IPS-18a (cell line): ENCODE results near the gene GPX2.
A peak's percentile ranks its signal among the peaks of the same experiment; 100 is the strongest.
"Not testable (repeated sequence)": the region's sequence is repeated elsewhere in the genome, so short reads cannot be mapped to it uniquely, and the experiment has no call there.

Experiments
- H3K27ac ChIP-seq: one replicate; pipeline ENCODE4 v1.5.1; 2013; ENCODE audit warnings: low read length
- H3K27me3 ChIP-seq: one replicate; pipeline ENCODE4 v1.6.1; 2013; ENCODE audit warnings: mild to moderate bottlenecking, low read length; ENCODE audit not compliant: control insufficient read depth, insufficient read depth
- H3K36me3 ChIP-seq: one replicate; pipeline ENCODE4 v1.6.1; 2013; ENCODE audit warnings: low read depth, low read length; ENCODE audit not compliant: control insufficient read depth
- H3K4me1 ChIP-seq: one replicate; pipeline ENCODE4 v1.6.1; 2013; ENCODE audit warnings: low read depth, low read length; ENCODE audit not compliant: control insufficient read depth
- H3K4me3 ChIP-seq: one replicate; pipeline ENCODE4 v1.5.1; 2013; ENCODE audit warnings: low read length
- H3K9ac ChIP-seq: one replicate; pipeline ENCODE4 v1.6.1; 2013; ENCODE audit warnings: mild to moderate bottlenecking, low read length, moderate library complexity
- H3K9me3 ChIP-seq: one replicate; pipeline ENCODE4 v1.6.1; 2013; ENCODE audit warnings: low read depth, low read length; ENCODE audit not compliant: control insufficient read depth

The GPX2 gene

DNA sequence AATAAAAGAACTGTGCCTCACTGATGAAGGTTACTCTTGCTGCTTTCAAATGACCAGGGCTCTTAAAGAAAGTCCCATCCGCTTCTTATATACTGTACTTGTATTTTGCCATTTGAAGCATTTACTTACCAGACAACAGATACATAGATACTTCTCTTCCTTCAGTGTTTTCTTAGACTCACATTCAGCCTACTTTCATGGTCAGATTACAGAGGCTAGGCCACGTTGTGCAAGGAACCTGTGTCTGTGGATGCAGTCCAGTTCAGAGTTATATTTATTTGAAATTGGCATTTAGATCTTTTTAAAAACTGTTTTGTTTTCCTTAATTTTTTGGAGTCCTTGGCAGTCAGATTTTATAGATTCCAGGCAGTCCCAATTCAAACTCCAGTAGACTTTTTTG lies 22.1 kb downstream of the GPX2 start:
- no peaks in the 10 kb centered on the region for H3K27me3 ChIP-seq
- H3K9ac ChIP-seq = no peak overlapping the region
- peaks cover 1% of the 10 kb centered on the region for H3K4me1 ChIP-seq
- no peak overlapping the region for H3K27ac ChIP-seq
- H3K36me3 ChIP-seq = peaks cover 18% of the 10 kb centered on the region
- no peak overlapping the region for H3K4me3 ChIP-seq
- no peaks in the 10 kb centered on the region for H3K9me3 ChIP-seq

DNA sequence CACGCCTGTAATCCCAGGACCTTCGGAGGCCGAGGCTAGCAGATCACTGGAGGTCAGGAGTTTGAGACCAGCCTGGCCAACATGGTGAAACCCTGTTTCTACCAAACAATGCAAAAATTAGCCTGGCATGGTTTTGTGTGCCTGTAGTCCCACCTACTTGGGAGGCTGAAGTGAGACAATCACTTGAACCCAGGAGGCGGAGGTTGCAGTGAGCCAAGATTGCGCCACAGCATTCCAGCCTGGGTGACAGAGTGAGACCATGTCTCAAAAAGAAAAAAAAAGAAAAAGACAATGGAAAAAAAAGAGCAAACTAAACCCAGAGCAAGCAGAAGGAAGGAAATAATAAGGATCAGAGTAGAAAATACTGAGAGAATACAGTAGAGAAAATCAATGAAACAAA lies 22.9 kb downstream of the GPX2 start:
- H3K9me3 ChIP-seq = no peaks in the 10 kb centered on the region
- H3K27ac ChIP-seq = no peak overlapping the region
- no peak overlapping the region for H3K4me3 ChIP-seq
- H3K9ac ChIP-seq = no peak overlapping the region
- H3K4me1 ChIP-seq = peaks cover 6% of the 10 kb centered on the region
- no peaks in the 10 kb centered on the region for H3K27me3 ChIP-seq
- H3K36me3 ChIP-seq = peaks cover 10% of the 10 kb centered on the region

DNA sequence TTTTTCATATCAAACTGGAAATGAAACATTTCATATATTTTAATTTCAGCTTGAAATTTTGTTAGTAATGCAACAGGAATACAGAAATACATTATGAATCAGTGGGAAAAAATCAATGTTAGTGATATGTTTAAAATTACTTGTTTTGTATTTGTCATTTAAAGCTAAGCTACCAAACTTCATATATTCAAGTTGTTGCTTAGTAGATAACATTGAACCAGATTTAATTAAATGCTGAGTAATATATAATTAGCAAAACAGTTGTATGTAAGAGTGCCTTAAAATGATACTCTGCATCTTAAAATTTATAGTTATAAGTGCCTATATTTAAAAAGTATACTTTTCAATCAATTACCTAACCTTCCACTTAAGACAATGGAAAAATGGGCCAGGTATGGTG lies 23.3 kb downstream of the GPX2 start:
- H3K27ac ChIP-seq = no peak overlapping the region
- H3K27me3 ChIP-seq = no peaks in the 10 kb centered on the region
- H3K4me1 ChIP-seq = peaks cover 6% of the 10 kb centered on the region
- peaks cover 6% of the 10 kb centered on the region for H3K36me3 ChIP-seq
- H3K9me3 ChIP-seq = no peaks in the 10 kb centered on the region
- H3K4me3 ChIP-seq = no peak overlapping the region
- no peak overlapping the region for H3K9ac ChIP-seq

DNA sequence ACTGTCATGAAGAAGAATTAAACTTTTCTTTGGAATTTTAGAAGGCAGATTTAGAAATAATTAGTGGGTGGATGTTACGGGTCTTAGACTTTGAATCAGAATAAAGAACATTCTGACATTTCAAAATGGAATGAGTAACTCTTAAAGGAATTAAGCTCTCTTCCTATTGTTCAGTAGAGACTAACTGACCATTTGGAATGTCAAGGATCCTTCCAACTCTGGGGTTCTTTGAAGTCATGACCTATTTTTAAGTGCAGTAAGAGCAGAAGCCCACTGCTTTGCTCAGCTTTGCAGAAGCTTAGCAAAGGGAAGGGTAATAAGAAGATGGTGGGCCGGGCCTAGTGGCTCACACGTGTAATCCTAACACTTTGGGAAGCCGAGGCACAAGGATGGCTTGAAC lies 24.3 kb downstream of the GPX2 start:
- peaks cover 6% of the 10 kb centered on the region for H3K4me1 ChIP-seq
- H3K27me3 ChIP-seq = no peaks in the 10 kb centered on the region
- H3K4me3 ChIP-seq = no peak overlapping the region
- H3K9me3 ChIP-seq = no peaks in the 10 kb centered on the region
- no peaks in the 10 kb centered on the region for H3K36me3 ChIP-seq
- no peak overlapping the region for H3K27ac ChIP-seq
- H3K9ac ChIP-seq = no peak overlapping the region

DNA sequence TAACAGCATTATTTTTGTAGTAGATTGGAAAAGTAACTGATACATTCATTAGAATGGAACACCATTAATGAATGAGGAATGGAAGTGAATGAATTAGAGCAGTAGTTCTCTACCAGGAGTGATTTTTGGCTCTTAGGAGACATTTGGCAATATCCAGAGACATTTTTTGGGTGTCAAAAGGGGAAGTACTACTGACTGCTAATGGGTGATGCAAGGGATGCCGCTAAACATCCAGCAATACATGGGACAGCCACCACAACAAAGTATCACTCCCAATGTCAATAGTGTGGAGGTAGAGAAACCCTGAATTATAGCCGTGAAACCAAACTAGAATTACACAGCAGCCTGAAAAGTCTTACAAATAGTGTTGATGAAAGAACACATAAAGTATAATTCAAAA lies 26.7 kb downstream of the GPX2 start:
- H3K27me3 ChIP-seq = no peaks in the 10 kb centered on the region
- no peaks in the 10 kb centered on the region for H3K36me3 ChIP-seq
- peak overlapping the region; percentile 99 for H3K4me3 ChIP-seq
- H3K9me3 ChIP-seq = no peaks in the 10 kb centered on the region
- peaks cover 6% of the 10 kb centered on the region for H3K4me1 ChIP-seq
- H3K27ac ChIP-seq = no peak overlapping the region
- no peak overlapping the region for H3K9ac ChIP-seq

DNA sequence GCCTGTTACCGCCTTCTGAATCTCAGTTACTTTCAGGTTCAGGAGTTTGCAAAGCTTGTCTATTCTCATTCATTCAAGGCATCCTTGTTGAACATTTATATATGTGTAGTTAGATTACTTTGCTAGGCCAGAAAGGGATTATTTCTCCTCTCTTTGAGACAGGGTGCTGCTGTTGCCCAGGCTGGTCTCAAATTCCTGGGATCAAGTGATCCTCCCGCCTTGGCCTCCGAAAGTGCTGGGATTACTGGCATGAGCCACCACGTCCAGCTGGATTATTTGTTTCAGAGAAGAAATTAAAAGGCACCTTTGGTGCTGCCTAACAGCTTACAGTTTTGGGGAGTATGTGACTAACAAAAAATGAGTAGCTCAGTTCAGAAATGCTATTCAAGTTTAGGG lies 27.5 kb downstream of the GPX2 start:
- Histone ChIP-seq H3K9me3 (no peaks in the 10 kb centered on the region), H3K27me3 (no peaks in the 10 kb centered on the region), H3K9ac (peak overlapping the region; percentile 99), H3K4me3 (peak overlapping the region; percentile 99), H3K4me1 (peaks cover 6% of the 10 kb centered on the region), H3K36me3 (no peaks in the 10 kb centered on the region), H3K27ac (peak overlapping the region; percentile 96)

DNA sequence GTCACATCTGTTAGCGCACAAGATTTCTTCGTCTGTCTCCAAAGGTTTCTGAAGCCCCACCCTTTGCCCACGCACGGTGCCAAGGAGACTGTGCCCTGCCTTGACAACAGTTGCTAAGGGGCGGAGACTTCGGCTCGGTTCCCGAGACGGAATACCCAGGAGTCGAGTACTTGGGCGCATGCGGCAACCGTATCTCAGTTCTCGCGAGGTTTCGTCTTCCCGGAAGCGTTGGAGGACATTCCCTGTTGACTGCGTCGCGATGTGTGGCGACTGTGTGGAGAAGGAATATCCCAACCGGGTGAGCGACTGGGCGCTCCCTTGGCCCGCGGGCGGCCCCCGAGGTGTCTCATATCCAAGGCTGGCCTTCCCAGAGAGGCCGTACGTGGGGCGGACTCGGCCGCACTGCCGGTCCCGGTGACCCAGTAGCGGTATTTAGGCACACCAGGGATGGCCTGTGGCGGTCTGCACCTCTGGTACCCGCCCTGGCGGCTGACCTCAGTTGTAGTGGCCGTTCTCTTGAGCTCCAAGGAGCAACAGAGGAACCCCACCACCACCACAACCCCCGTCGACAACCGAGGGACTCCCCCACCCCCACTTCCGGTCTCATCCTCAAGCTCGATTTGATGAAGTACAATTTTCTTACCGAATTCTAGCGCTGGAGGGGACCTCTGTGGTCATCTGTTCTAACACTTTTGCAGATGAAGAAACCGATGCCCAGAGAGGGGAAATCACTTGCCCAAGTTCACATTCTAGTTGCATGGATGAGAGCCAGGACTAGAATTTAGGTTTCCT lies 28.1 kb downstream of the GPX2 start, which contains the start of gene CHURC1:
TSS of gene CHURC1 (plus strand) at position 219 of the 792 bp plus-strand sequence. CDS start at position 260, 41 bp downstream.
- H3K27ac ChIP-seq = peak within 1 kb of the TSS; percentile 96
- peak within 1 kb of the TSS; percentile 99 for H3K4me3 ChIP-seq
- H3K27me3 ChIP-seq = no peaks in the 10 kb centered on the region
- H3K9me3 ChIP-seq = no peaks in the 10 kb centered on the region
- H3K36me3 ChIP-seq = no peaks in the 10 kb centered on the region
- peaks cover 6% of the 10 kb centered on the region for H3K4me1 ChIP-seq
- H3K9ac ChIP-seq = peak within 1 kb of the TSS; percentile 99

DNA sequence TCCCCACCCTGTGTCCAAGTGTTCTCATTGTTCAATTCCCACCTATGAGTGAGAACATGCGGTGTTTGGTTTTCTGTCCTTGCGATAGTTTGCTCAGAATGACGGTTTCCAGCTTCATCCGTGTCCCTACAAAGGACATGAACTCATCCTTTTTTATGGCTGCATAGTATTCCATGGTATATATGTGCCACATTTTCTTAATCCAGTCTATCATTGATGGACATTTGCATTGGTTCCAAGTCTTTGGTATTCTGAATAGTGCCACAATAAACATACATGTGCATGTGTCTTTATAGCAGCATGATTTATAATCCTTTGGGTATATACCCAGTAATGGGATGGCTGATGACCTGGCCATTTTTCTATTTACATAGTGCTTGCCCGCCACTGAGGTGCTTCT lies 29.1 kb downstream of the GPX2 start:
- H3K36me3 ChIP-seq, H3K27ac ChIP-seq, H3K9ac ChIP-seq, H3K27me3 ChIP-seq, H3K9me3 ChIP-seq, H3K4me3 ChIP-seq, H3K4me1 ChIP-seq: not testable (repeated sequence)

DNA sequence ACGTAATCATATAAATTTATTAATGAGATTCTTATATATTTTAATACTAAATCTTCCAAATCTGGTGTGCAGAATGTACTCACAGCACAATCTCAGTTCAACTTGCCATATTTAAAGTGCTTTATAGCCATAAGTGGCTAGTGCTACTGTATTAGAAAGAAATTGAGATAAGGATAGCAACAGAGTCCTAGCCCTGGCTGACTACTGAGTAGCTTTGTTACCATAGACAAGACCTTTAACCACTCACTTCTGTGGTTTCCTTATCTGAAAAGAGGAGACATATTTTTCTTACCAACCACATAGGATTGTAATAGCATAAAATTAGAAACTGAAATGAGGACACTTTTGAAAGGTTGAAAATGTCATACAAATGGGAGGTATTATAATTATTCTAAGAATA lies 30.3 kb downstream of the GPX2 start:
- no peaks in the 10 kb centered on the region for H3K36me3 ChIP-seq

DNA sequence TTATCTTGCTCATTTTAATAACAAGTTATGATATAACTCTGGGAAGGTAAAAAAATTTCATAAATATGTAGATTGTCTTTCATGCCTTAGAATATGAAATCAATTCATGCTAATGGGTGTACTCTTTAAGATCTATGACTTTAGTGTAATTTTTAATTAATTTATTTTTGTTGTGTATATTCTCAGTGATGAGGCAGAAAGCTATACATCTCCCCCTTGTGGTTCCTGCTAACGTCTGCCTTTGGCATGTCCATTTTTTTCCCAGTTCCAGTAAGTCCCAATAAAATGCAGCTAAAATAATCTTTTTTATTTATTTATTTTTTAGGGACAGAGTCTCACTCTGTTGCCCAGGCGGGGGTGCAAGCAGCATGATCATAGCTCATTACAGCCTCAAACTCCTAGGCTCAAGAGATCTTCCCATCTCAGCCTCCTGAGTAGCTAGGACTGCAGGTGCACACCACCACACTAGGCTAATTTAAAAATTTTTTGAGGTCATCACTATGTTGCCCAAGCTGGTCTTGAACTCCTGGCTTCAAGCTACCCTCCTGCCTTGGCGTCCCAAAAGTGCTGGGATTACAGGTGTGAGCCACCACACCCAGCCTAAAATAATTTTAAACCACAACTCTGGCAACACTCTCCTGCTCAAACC lies 31.6 kb downstream of the GPX2 start:
- Histone ChIP-seq H3K36me3 (no peaks in the 10 kb centered on the region), H3K9me3 (no peaks in the 10 kb centered on the region), H3K27me3 (no peaks in the 10 kb centered on the region), H3K4me1 (peaks cover 6% of the 10 kb centered on the region), H3K27ac (no peak overlapping the region), H3K4me3 (no peak overlapping the region), H3K9ac (no peak overlapping the region)

More for the DNA sequence above, 30.3 kb downstream of the GPX2 start:
- no peak overlapping the region for H3K9ac ChIP-seq
- H3K27ac ChIP-seq = no peak overlapping the region
- H3K9me3 ChIP-seq = no peaks in the 10 kb centered on the region
- H3K27me3 ChIP-seq = no peaks in the 10 kb centered on the region
- H3K4me1 ChIP-seq = peaks cover 6% of the 10 kb centered on the region
- H3K4me3 ChIP-seq = no peak overlapping the region

DNA sequence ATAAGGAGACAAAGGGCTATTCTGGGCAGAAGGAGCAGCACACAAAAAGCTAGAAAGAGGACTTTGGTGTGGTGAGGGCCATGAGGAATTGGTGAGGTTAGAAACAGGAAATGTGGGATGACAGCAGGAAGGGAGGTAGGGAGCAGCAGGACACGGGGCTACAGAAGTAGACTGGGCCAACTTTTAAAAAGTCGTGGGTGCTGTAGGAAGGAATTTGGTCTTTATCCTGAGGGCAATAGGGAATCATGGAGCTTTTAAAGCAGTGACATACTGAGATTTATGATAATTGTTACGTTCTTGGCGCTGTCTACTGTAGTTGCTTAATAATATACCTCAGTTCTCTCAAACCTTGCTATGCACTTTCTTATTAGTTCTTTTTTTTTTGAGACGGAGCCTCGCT lies 36.5 kb downstream of the GPX2 start:
- no peaks in the 10 kb centered on the region for H3K36me3 ChIP-seq
- no peaks in the 10 kb centered on the region for H3K27me3 ChIP-seq
- no peaks in the 10 kb centered on the region for H3K9me3 ChIP-seq
- no peaks in the 10 kb centered on the region for H3K4me1 ChIP-seq
- no peak overlapping the region for H3K9ac ChIP-seq
- no peak overlapping the region for H3K4me3 ChIP-seq
- H3K27ac ChIP-seq = no peak overlapping the region

DNA sequence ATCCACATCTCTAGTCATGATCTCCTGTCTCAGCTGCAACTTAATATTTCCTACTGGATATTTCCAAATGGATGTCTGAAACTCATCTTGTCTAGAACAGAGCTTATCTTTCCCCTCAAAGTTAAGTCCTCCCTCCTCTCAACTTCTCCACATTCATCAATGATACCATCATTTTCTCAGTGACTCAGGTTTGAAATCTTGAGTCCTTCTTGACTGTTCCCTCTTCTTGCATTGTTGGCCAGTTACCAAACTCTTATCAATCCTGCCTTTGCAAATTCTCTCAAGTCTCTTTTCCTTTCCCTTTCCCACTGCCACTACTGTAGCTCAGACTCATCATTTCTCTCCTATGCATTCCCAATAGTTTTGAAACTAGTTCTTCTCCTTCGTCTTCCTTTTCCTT lies 42.6 kb downstream of the GPX2 start:
- Histone ChIP-seq H3K9me3 (no peaks in the 10 kb centered on the region), H3K36me3 (no peaks in the 10 kb centered on the region), H3K4me1 (no peaks in the 10 kb centered on the region), H3K27me3 (no peaks in the 10 kb centered on the region), H3K9ac (no peak overlapping the region), H3K4me3 (no peak overlapping the region), H3K27ac (no peak overlapping the region)
